WTC11 (cell line): ENCODE results near the gene ARMH4. TPM values are rescaled to one million over a fixed set of nuclear protein-coding genes. Genes with fewer than 3 reads are reported as not detected.

ENCODE experiments used
- ATAC-seq: fragments of 200-7000 bp; cut with Tn5 transposase; 2 replicates; pipeline ENCODE4 v1.10.0; 2021; ENCODE audit warnings: mild to moderate bottlenecking, moderate library complexity
- CTCF ChIA-PET: fragments of 300-600 bp; sonication (Branson Sonifier 250); formaldehyde crosslinking; loops from one replicate; lab custom pipeline; 2021; ENCODE audit warnings: antibody characterized with exemption; lab: Charles Lee
- POLR2A ChIA-PET: fragments of 350-600 bp; sonication (Branson Sonifier 250); formaldehyde crosslinking; loops from one replicate; lab custom pipeline; 2021; ENCODE audit warnings: antibody characterized with exemption; lab: Charles Lee
- DNase-seq: peaks from one replicate; pipeline ENCODE4 v3.0.0; 2021; ENCODE audit warnings: low spot score
- H3K27ac Mint-ChIP-seq: 2 replicates; pipeline ENCODE4 v1.8.0; 2021; ENCODE audit warnings: mixed read lengths
- H3K27me3 Mint-ChIP-seq: 2 replicates; pipeline ENCODE4 v1.8.0; 2021; ENCODE audit warnings: low read depth, mild to moderate bottlenecking, moderate library complexity, mixed read lengths
- H3K36me3 Mint-ChIP-seq: 2 replicates; pipeline ENCODE4 v1.8.0; 2021; ENCODE audit warnings: mixed read lengths
- H3K4me1 Mint-ChIP-seq: 2 replicates; pipeline ENCODE4 v1.8.0; 2022; ENCODE audit warnings: mixed read lengths
- H3K4me3 Mint-ChIP-seq: 2 replicates; pipeline ENCODE4 v1.8.0; 2021; ENCODE audit warnings: mild to moderate bottlenecking, moderate library complexity, mixed read lengths
- H3K9me3 Mint-ChIP-seq: 2 replicates; pipeline ENCODE4 v1.8.0; 2021; ENCODE audit warnings: mixed read lengths
- CREB1 ChIP-seq: sonication (generic); formaldehyde crosslinking; IDR thresholded peaks from 2 replicates; pipeline ENCODE4 v1.8.0; 2023; ENCODE audit warnings: mild to moderate bottlenecking, missing genetic modification reagents
- CREM ChIP-seq: sonication (generic); formaldehyde crosslinking; IDR thresholded peaks from 2 replicates; pipeline ENCODE4 v1.8.1; 2022; ENCODE audit warnings: mild to moderate bottlenecking, missing genetic modification reagents, moderate library complexity
- ELF4 ChIP-seq: sonication (generic); formaldehyde crosslinking; IDR thresholded peaks from 2 replicates; pipeline ENCODE4 v1.8.1; 2022; ENCODE audit warnings: low read depth, mild to moderate bottlenecking, moderate library complexity, missing genetic modification reagents
- ESRRA ChIP-seq: sonication (generic); formaldehyde crosslinking; IDR thresholded peaks from 2 replicates; pipeline ENCODE4 v1.8.1; 2022; ENCODE audit warnings: mild to moderate bottlenecking, missing genetic modification reagents, borderline replicate concordance
- FOXJ3 ChIP-seq: sonication (generic); formaldehyde crosslinking; IDR thresholded peaks from 2 replicates; pipeline ENCODE4 v1.9.0; 2021; ENCODE audit warnings: missing genetic modification reagents, mild to moderate bottlenecking, borderline replicate concordance
- GTF2I ChIP-seq: fragments of 250-450 bp; sonication (Bioruptor Pico); conservative IDR thresholded peaks from 2 replicates; pipeline ENCODE4 v1.4.0; 2021; ENCODE audit warnings: mild to moderate bottlenecking
- IRF2 ChIP-seq: sonication (generic); formaldehyde crosslinking; IDR thresholded peaks from 2 replicates; pipeline ENCODE4 v1.8.0; 2022; ENCODE audit warnings: low read depth, missing genetic modification reagents, borderline replicate concordance
- NR1H2 ChIP-seq: sonication (generic); formaldehyde crosslinking; IDR thresholded peaks from 2 replicates; pipeline ENCODE4 v1.9.0; 2021; ENCODE audit warnings: mild to moderate bottlenecking, moderate library complexity, missing genetic modification reagents
- PREB ChIP-seq: sonication (generic); formaldehyde crosslinking; IDR thresholded peaks from 2 replicates; pipeline ENCODE4 v1.8.1; 2022; ENCODE audit warnings: mild to moderate bottlenecking, missing genetic modification reagents, moderate library complexity, borderline replicate concordance
- SMAD4 ChIP-seq: sonication (generic); formaldehyde crosslinking; IDR thresholded peaks from 2 replicates; pipeline ENCODE4 v1.8.0; 2022; ENCODE audit warnings: mild to moderate bottlenecking, missing genetic modification reagents
- ZNF138 ChIP-seq: sonication (generic); formaldehyde crosslinking; conservative IDR thresholded peaks from 2 replicates; pipeline ENCODE4 v1.8.1; 2022; ENCODE audit warnings: mild to moderate bottlenecking, moderate library complexity, missing genetic modification reagents
- ZNF219 ChIP-seq: sonication (generic); formaldehyde crosslinking; IDR thresholded peaks from 2 replicates; pipeline ENCODE4 v1.8.0; 2023; ENCODE audit warnings: missing genetic modification reagents, mild to moderate bottlenecking, borderline replicate concordance
- ZNF263 ChIP-seq: sonication (generic); formaldehyde crosslinking; IDR thresholded peaks from 2 replicates; pipeline ENCODE4 v1.8.1; 2022; ENCODE audit warnings: low read depth, mild to moderate bottlenecking, moderate library complexity, missing genetic modification reagents
- ZNF416 ChIP-seq: fragments of 250-450 bp; sonication (Bioruptor Pico); IDR thresholded peaks from 2 replicates; pipeline ENCODE4 v1.9.0; 2021; ENCODE audit warnings: mild to moderate bottlenecking, inconsistent platforms
- total RNA-seq: library from RNA; stranded (reverse); gene quantifications from 3 replicates; pipeline ENCODE4 v1.2.3, GENCODE V29; 2021
- TF ChIP-seq, protein P1 (sequence below): sonication (generic); formaldehyde crosslinking; IDR thresholded peaks from 2 replicates; pipeline ENCODE4 v1.8.0; 2022; ENCODE audit warnings: missing genetic modification reagents
- TF ChIP-seq, protein P2 (sequence below): sonication (generic); formaldehyde crosslinking; IDR thresholded peaks from 2 replicates; pipeline ENCODE4 v1.8.1; 2023; ENCODE audit warnings: mild to moderate bottlenecking, missing genetic modification reagents
- TF ChIP-seq, protein P3 (sequence below): fragments of 250-450 bp; sonication (Bioruptor Pico); IDR thresholded peaks from 2 replicates; pipeline ENCODE4 v1.9.0; 2021; ENCODE audit warnings: moderate library complexity, mild to moderate bottlenecking, inconsistent platforms, borderline replicate concordance
- TF ChIP-seq, protein P4 (sequence below): sonication (generic); formaldehyde crosslinking; IDR thresholded peaks from 2 replicates; pipeline ENCODE4 v1.8.1; 2023; ENCODE audit warnings: mild to moderate bottlenecking, missing genetic modification reagents
- TF ChIP-seq, protein P5 (sequence below): sonication (generic); formaldehyde crosslinking; IDR thresholded peaks from 2 replicates; pipeline ENCODE4 v1.8.0; 2022; ENCODE audit warnings: mild to moderate bottlenecking, missing genetic modification reagents

The ARMH4 gene
- total RNA-seq, 1 experiment from 2014 or later, result 12.2 TPM

GRCh38 chr14:58060898-58061297 is 91.1 kb downstream of the ARMH4 start (continued):
- TF ChIP-seq ZNF138, result no peak
- TF ChIP-seq PREB (CRISPR knock-in tag), result no peak
- TF ChIP-seq CREB1, result no peak

DNA sequence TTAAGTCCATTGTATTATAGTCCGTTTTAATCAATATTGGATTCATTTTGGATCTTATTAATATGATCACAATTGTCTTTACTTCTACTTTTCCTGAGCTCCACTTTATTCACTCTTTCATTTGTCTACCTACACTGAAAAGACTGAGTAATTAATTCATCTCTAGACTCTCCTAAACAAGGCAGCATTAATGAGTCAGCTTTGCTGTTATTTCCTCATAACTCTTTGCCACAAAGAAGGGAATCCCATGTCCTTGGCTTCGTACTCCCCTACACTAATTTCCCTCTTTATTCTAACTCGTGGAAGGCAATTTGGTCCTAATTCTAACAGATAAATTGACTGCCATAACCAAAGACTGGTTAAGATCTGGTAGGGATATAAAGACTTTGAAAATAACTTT is 91.9 kb downstream of the ARMH4 start:
- Mint-ChIP-seq H3K27me3 (no peaks in the 10 kb centered on the region), H3K9me3 (no peaks in the 10 kb centered on the region), H3K4me3 (no peak overlapping the region), H3K27ac (no peak overlapping the region; the same call in 1 of the 2 replicates), H3K4me1 (peaks cover 7% of the 10 kb centered on the region), H3K36me3 (no peaks in the 10 kb centered on the region)
- no peak for ATAC-seq
- DNase-seq, result no peak
- ChIA-PET POLR2A (no interaction called here), CTCF (interaction anchor here (1.0 kb wide), 1 partner anchor 533 kb away, joined by 3 read pairs; no protein-coding TSS in a partner anchor)
- TF ChIP-seq GTF2I, result no peak
- TF ChIP-seq NR1H2 (CRISPR knock-in tag), result no peak
- TF ChIP-seq CREM, result no peak

DNA sequence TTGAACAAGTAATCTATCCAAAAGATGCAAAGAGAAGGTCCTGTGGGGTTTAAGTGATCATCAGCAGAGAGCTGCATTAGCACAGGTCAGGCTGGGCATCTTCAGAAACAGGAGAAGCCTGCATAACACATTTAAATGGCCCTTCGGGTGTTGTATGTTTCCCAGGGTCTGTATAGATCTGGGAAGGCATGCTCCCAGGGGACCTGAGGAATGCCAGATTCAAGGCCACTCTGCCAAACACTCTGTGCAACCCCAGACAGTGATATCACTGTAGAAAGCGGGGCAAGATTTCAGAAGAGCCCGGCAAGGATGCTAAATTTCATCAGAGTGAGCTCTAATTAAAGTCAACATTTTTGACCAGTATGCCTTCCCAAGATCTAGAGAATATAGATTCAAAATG is 92.9 kb downstream of the ARMH4 start:
- no peaks in the 10 kb centered on the region for H3K27me3 Mint-ChIP-seq
- ATAC-seq (no peak; the same call in 1 of the 2 replicates), DNase-seq (no peak)
- H3K36me3 Mint-ChIP-seq, result no peaks in the 10 kb centered on the region
- CTCF ChIA-PET, result interaction anchor here (1.0 kb wide), 1 partner anchor 532 kb away, joined by 3 read pairs; no protein-coding TSS in a partner anchor
- no peak overlapping the region for H3K27ac Mint-ChIP-seq
- POLR2A ChIA-PET, result no interaction called here
- TF ChIP-seq ZNF138 (no peak), NR1H2 (CRISPR knock-in tag) (no peak)
- no peak overlapping the region for H3K4me3 Mint-ChIP-seq
- H3K4me1 Mint-ChIP-seq, result peaks cover 7% of the 10 kb centered on the region
- H3K9me3 Mint-ChIP-seq, result no peaks in the 10 kb centered on the region

DNA sequence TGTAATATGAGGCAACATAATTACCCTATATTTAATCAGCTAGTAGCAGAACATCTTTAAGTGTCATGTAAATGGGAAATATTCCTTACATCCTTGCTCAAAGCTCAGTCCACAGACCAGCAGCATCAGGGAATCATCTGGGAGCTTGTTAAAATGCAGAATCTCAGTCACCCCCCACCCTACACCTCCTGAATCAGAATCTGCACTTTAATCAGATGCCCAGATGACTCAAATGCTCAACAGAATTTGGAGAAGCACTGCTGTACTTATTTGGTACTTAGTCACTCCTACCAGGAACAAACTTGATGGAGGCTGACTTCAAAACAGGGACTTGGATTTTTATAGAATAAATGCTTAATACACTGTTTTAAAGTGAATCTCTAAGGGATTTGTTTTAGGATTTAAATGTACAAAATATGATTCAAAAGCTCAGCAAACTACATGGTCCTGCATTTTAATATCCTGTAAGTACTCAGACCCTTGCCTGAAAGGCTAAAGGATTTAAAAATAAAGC is 96.5 kb downstream of the ARMH4 start:
- Mint-ChIP-seq H3K9me3 (no peaks in the 10 kb centered on the region), H3K36me3 (no peaks in the 10 kb centered on the region), H3K27me3 (no peaks in the 10 kb centered on the region), H3K4me3 (no peak overlapping the region), H3K27ac (no peak overlapping the region), H3K4me1 (no peaks in the 10 kb centered on the region)
- DNase-seq (no peak), ATAC-seq (no peak)
- ChIA-PET POLR2A (no interaction called here), CTCF (no interaction called here)
- no peak for TF ChIP-seq ELF4 (CRISPR knock-in tag)
- TF ChIP-seq, protein P1, sequence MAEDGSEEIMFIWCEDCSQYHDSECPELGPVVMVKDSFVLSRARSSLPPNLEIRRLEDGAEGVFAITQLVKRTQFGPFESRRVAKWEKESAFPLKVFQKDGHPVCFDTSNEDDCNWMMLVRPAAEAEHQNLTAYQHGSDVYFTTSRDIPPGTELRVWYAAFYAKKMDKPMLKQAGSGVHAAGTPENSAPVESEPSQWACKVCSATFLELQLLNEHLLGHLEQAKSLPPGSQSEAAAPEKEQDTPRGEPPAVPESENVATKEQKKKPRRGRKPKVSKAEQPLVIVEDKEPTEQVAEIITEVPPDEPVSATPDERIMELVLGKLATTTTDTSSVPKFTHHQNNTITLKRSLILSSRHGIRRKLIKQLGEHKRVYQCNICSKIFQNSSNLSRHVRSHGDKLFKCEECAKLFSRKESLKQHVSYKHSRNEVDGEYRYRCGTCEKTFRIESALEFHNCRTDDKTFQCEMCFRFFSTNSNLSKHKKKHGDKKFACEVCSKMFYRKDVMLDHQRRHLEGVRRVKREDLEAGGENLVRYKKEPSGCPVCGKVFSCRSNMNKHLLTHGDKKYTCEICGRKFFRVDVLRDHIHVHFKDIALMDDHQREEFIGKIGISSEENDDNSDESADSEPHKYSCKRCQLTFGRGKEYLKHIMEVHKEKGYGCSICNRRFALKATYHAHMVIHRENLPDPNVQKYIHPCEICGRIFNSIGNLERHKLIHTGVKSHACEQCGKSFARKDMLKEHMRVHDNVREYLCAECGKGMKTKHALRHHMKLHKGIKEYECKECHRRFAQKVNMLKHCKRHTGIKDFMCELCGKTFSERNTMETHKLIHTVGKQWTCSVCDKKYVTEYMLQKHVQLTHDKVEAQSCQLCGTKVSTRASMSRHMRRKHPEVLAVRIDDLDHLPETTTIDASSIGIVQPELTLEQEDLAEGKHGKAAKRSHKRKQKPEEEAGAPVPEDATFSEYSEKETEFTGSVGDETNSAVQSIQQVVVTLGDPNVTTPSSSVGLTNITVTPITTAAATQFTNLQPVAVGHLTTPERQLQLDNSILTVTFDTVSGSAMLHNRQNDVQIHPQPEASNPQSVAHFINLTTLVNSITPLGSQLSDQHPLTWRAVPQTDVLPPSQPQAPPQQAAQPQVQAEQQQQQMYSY (CRISPR knock-in tag), result no peak
- no peak for TF ChIP-seq IRF2 (CRISPR knock-in tag)
- TF ChIP-seq, protein P2, sequence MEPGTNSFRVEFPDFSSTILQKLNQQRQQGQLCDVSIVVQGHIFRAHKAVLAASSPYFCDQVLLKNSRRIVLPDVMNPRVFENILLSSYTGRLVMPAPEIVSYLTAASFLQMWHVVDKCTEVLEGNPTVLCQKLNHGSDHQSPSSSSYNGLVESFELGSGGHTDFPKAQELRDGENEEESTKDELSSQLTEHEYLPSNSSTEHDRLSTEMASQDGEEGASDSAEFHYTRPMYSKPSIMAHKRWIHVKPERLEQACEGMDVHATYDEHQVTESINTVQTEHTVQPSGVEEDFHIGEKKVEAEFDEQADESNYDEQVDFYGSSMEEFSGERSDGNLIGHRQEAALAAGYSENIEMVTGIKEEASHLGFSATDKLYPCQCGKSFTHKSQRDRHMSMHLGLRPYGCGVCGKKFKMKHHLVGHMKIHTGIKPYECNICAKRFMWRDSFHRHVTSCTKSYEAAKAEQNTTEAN, result no peak
- TF ChIP-seq, protein P3, sequence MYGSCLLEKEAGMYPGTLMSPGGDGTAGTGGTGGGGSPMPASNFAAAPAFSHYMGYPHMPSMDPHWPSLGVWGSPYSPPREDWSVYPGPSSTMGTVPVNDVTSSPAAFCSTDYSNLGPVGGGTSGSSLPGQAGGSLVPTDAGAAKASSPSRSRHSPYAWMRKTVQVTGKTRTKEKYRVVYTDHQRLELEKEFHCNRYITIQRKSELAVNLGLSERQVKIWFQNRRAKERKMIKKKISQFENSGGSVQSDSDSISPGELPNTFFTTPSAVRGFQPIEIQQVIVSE (CRISPR knock-in tag), result no peak
- no peak for TF ChIP-seq ESRRA (CRISPR knock-in tag)
- TF ChIP-seq FOXJ3 (CRISPR knock-in tag), result no peak
- no peak for TF ChIP-seq ZNF416
- TF ChIP-seq SMAD4, result no peak
- TF ChIP-seq, protein P4, sequence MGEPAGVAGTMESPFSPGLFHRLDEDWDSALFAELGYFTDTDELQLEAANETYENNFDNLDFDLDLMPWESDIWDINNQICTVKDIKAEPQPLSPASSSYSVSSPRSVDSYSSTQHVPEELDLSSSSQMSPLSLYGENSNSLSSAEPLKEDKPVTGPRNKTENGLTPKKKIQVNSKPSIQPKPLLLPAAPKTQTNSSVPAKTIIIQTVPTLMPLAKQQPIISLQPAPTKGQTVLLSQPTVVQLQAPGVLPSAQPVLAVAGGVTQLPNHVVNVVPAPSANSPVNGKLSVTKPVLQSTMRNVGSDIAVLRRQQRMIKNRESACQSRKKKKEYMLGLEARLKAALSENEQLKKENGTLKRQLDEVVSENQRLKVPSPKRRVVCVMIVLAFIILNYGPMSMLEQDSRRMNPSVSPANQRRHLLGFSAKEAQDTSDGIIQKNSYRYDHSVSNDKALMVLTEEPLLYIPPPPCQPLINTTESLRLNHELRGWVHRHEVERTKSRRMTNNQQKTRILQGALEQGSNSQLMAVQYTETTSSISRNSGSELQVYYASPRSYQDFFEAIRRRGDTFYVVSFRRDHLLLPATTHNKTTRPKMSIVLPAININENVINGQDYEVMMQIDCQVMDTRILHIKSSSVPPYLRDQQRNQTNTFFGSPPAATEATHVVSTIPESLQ (CRISPR knock-in tag), result no peak
- TF ChIP-seq, protein P5, sequence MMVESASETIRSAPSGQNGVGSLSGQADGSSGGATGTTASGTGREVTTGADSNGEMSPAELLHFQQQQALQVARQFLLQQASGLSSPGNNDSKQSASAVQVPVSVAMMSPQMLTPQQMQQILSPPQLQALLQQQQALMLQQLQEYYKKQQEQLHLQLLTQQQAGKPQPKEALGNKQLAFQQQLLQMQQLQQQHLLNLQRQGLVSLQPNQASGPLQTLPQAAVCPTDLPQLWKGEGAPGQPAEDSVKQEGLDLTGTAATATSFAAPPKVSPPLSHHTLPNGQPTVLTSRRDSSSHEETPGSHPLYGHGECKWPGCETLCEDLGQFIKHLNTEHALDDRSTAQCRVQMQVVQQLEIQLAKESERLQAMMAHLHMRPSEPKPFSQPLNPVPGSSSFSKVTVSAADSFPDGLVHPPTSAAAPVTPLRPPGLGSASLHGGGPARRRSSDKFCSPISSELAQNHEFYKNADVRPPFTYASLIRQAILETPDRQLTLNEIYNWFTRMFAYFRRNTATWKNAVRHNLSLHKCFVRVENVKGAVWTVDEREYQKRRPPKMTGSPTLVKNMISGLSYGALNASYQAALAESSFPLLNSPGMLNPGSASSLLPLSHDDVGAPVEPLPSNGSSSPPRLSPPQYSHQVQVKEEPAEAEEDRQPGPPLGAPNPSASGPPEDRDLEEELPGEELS, result no peak
- no peak for TF ChIP-seq ZNF219 (CRISPR knock-in tag)
- TF ChIP-seq ZNF263 (CRISPR knock-in tag), result no peak
